Thyroid gland (tissue), 4 donors: ENCODE data around the gene ADARB1. TPM values are rescaled to one million over a fixed set of nuclear protein-coding genes. Genes with fewer than 3 reads are reported as not detected.
"Not testable (repeated sequence)": the region's sequence is repeated elsewhere in the genome, so short reads cannot be mapped to it uniquely, and the experiment has no call there.

Experiments
- DNase-seq, 2 donors: peaks; one replicate each; pipeline ENCODE4 v3.0.0-alpha.2; 2019
- H3K27ac ChIP-seq, 3 donors: fragments of 200-600 bp; sonication (generic); 1 replicate in 2 of 3; 2 replicates in 1 of 3; pipeline ENCODE4 v1.5.1; 2016 to 2019; ENCODE audit warnings: mild to moderate bottlenecking in 1 of 3, moderate library complexity in 1 of 3
- H3K27me3 ChIP-seq: fragments of 200-600 bp; sonication (generic); one replicate; pipeline ENCODE4 v1.5.1; 2019
- H3K36me3 ChIP-seq, 2 donors: fragments of 200-600 bp; sonication (generic); one replicate each; pipeline ENCODE4 v1.5.1; 2016 to 2019
- H3K4me1 ChIP-seq, 2 donors: fragments of 200-600 bp; sonication (generic); one replicate each; pipeline ENCODE4 v1.5.1; 2017 to 2019
- H3K4me3 ChIP-seq, 3 donors: fragments of 200-600 bp; sonication (generic); replicated peaks in 1 of 3; 1 replicate in 2 of 3; 2 replicates in 1 of 3; pipeline ENCODE4 v1.5.1; 2016; ENCODE audit warnings: mild to moderate bottlenecking in 1 of 3
- H3K9me3 ChIP-seq: fragments of 200-600 bp; sonication (generic); one replicate; pipeline ENCODE4 v1.5.1; 2017
- POLR2A ChIP-seq, 2 donors: fragments of 450-650 bp; IDR thresholded peaks; one replicate each; pipeline ENCODE4 v1.6.1; 2017; ENCODE audit warnings: antibody characterized with exemption in 2 of 2, mild to moderate bottlenecking in 2 of 2, moderate library complexity in 1 of 2
- WGBS, 2 donors: methylation state at CpG; one replicate each; pipeline ENCODE4 v1.1.5; 2017; 5-methylcytosine and 5-hydroxymethylcytosine counted together
- intact Hi-C: fragments of 100-400 bp; cut with DNase I; formaldehyde crosslinking; loops from one replicate; pipeline ENCODE4 v1.15.1; 2023
- total RNA-seq, 4 donors: library from RNA; depleted of rRNA; stranded (reverse); fragments of >200 nt; gene quantifications; one replicate each; pipeline ENCODE4 v1.2.3, GENCODE V29; 2016
- TF ChIP-seq, protein P1 (sequence below), 6 experiments: fragments of 200-600 bp in 3 of 6; fragments of 450-650 bp in 3 of 6; sonication (generic) in 3 of 6; IDR thresholded peaks; one replicate each; pipeline ENCODE4 v1.5.1; 2016 to 2019; ENCODE audit warnings: antibody characterized with exemption in 6 of 6, mild to moderate bottlenecking in 2 of 6, inconsistent platforms in 1 of 6, moderate library complexity in 1 of 6

Gene ADARB1
- total RNA-seq, 4 donors from 2014 or later: 5.0 to 20.2 (median 10.1) TPM

DNA sequence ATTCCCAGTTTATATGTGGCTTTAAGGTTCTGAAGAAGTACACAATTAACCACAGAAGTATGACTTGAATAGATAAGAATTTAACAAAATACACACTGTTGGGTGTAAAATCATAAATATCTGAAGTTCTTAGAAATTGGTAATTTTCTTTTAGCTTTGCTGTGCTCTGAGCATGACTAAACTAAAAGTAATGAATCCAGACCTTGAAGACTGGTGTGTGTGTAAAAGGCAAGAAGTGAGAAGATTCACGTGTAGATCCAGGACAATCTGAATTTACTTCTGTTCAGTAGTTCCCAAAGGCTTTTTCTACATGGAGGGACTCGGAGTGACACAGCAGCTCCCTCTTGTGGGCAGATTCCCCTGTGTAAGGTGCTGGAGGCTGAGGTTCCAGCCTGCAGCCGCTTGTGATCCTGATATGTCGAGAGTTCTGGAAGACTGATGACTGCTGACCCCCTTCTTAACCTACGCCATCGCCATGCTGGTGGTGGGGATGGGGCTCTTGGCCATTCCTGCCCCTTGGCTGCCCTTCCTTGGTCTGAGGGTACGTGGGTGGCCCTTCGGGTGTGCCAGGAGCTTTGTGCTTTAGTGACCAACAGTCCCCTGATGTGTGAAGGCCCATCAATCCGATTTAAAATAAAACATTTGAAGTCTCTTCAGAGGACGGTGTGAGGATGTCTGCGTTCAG is 62.7 kb downstream of the ADARB1 start:
- WGBS, 2 donors: 47 to 52% methylated on average over 8 to 10 of the region's 11 CpGs
- H3K27me3 ChIP-seq: no peaks in the 10 kb centered on the region
- TF ChIP-seq, protein P1, sequence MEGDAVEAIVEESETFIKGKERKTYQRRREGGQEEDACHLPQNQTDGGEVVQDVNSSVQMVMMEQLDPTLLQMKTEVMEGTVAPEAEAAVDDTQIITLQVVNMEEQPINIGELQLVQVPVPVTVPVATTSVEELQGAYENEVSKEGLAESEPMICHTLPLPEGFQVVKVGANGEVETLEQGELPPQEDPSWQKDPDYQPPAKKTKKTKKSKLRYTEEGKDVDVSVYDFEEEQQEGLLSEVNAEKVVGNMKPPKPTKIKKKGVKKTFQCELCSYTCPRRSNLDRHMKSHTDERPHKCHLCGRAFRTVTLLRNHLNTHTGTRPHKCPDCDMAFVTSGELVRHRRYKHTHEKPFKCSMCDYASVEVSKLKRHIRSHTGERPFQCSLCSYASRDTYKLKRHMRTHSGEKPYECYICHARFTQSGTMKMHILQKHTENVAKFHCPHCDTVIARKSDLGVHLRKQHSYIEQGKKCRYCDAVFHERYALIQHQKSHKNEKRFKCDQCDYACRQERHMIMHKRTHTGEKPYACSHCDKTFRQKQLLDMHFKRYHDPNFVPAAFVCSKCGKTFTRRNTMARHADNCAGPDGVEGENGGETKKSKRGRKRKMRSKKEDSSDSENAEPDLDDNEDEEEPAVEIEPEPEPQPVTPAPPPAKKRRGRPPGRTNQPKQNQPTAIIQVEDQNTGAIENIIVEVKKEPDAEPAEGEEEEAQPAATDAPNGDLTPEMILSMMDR (IDR thresholded peaks at IDR 0.05): peak; percentile 57 to 87 (median 68)
- TF ChIP-seq POLR2A (IDR thresholded peaks at IDR 0.05): no peak
- intact Hi-C loops: loop anchor here (5.0 kb wide), 1 partner anchor 190 kb away; no protein-coding TSS in a partner anchor
- no peaks in the 10 kb centered on the region for H3K36me3 ChIP-seq
- H3K4me1 ChIP-seq: peaks cover 0 to 4% of the 10 kb centered on the region in 2 donors
- no peak overlapping the region for H3K27ac ChIP-seq
- no peaks in the 10 kb centered on the region for H3K9me3 ChIP-seq
- no peak overlapping the region for H3K4me3 ChIP-seq
- DNase-seq: peak; percentile 84 to 87

DNA sequence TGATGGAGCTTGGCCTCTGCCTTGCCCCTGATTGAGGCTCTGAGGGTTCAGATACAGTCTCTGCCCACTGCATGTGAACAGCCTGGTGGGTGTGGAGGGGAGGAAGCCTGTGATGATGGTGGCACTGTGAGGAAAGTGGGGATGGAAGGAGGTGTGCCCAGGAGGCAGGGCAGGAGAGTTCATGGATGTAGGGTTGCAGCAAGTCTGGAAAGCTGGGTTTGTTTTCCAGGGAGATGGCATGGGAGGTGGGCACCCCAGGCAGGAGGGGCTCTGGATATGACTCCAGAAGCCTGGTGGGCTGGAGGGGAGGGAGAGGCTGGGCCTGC is 63.2 kb downstream of the ADARB1 start:
- H3K36me3 ChIP-seq: no peaks in the 10 kb centered on the region
- TF ChIP-seq, protein P1 (IDR thresholded peaks at IDR 0.05): no peak
- no peak for TF ChIP-seq POLR2A (IDR thresholded peaks at IDR 0.05)
- H3K4me1 ChIP-seq: no peaks in the 10 kb centered on the region
- intact Hi-C loops: loop anchor here (5.0 kb wide), 1 partner anchor 190 kb away; no protein-coding TSS in a partner anchor
- H3K27ac ChIP-seq: no peak overlapping the region
- H3K27me3 ChIP-seq: no peaks in the 10 kb centered on the region
- DNase-seq: no peak
- no peaks in the 10 kb centered on the region for H3K9me3 ChIP-seq
- no peak overlapping the region for H3K4me3 ChIP-seq

DNA sequence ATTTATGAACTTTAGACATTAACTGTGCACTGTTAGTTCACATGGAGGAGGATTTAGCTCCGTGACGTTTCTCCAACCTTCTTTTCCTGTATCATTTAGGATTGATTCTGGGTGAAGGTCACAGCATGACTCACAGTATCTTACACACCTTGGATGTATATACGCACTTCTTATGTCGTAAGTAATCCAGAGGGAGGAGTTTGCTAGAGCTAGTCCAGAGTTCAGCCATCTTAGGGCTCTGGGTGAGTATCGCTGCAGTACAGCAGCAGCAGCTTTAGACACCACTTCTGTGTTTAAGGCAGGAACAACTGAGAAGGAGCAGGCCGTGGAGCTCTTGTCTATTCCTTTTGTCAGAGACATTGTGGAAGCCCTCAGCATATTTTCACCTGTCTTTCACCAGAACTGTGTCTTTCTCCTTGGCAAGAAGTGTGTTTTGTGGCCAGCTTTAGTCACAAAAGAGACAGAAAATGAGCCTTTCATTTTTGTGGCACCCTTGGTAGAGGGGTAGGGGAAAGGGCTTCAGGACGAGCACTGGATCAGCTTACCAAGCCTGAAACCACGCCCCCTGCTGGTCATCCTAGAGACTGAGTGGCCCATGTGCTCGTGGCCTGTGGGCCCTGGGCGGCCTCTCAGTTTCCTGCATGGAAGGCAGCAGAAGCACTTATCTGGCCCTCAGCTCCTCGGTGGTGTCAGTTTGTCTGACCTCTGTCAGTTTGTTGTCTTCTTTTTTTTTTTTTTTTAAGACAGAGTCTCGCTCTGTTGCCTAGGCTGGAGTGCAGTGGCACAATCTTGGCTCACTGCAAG is 64.0 kb downstream of the ADARB1 start:
- peak; percentile 43 to 58 for DNase-seq
- no peaks in the 10 kb centered on the region for H3K27me3 ChIP-seq
- H3K9me3 ChIP-seq: no peaks in the 10 kb centered on the region
- no peak overlapping the region for H3K27ac ChIP-seq
- H3K4me3 ChIP-seq: no peak overlapping the region
- intact Hi-C loops: loop anchor here (5.0 kb wide), 1 partner anchor 191 kb away; no protein-coding TSS in a partner anchor
- H3K36me3 ChIP-seq: no peaks in the 10 kb centered on the region
- no peak for TF ChIP-seq POLR2A (IDR thresholded peaks at IDR 0.05)
- TF ChIP-seq, protein P1 (IDR thresholded peaks at IDR 0.05): peak; percentile 4 to 60 (median 25)
- WGBS, 2 donors: 60 to 62% methylated on average over 12 of the region's 12 CpGs
- H3K4me1 ChIP-seq: no peaks in the 10 kb centered on the region

DNA sequence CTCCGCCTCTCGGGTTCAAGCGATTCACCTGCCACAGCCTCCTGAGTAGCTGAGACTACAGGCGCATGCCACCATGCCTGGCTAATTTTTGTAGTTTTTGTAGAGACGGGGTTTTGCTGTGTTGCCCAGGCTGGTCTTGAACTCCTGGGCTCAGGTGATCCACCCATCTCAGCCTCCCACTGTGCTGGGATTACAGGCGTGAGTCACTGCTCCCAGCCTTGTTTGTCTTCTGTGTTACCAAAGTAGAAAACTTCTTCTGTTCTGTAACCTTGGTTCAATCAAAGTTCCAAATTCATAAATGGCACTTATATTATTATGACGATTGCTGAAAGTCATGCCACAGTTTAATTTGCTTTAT is 64.6 kb downstream of the ADARB1 start:
- not testable (repeated sequence) for H3K27me3 ChIP-seq, H3K36me3 ChIP-seq, DNase-seq, H3K4me1 ChIP-seq, H3K27ac ChIP-seq, H3K9me3 ChIP-seq, H3K4me3 ChIP-seq
- intact Hi-C loops: loop anchor here (5.0 kb wide), 1 partner anchor 192 kb away; no protein-coding TSS in a partner anchor
- WGBS, 2 donors: 89 to 96% methylated on average over 7 of the region's 7 CpGs

DNA sequence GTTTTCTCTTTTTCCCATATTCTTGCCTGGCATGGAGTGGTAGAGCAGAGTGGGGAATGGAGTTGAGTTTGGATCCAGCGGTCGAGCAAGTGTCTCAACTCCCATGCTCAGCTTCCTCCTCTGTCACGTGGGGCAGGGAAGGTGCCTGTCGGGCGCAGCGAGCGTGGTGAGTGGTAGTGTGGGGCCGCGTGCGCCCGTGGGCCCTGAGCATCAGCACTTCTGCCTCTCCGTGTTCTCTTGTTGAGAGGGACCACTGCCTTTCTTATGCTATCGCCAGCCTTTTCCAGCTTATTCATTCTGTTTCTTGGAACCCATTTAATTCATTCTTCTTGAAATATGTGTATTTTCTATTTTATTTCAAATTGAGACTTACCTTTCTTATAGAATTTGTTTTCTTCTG is 65.1 kb downstream of the ADARB1 start:
- H3K27me3 ChIP-seq: no peaks in the 10 kb centered on the region
- intact Hi-C loops: loop anchor here (5.0 kb wide), 1 partner anchor 192 kb away; no protein-coding TSS in a partner anchor
- no peaks in the 10 kb centered on the region for H3K36me3 ChIP-seq
- H3K4me1 ChIP-seq: no peaks in the 10 kb centered on the region
- TF ChIP-seq POLR2A (IDR thresholded peaks at IDR 0.05): no peak
- TF ChIP-seq, protein P1 (IDR thresholded peaks at IDR 0.05): no peak
- H3K4me3 ChIP-seq: no peak overlapping the region
- no peaks in the 10 kb centered on the region for H3K9me3 ChIP-seq
- no peak overlapping the region for H3K27ac ChIP-seq
- 93% methylated on average over 13 of the region's 13 CpGs for WGBS, 2 donors
- no peak for DNase-seq
